ENCODE results near the gene TSBP1.

TSBP1 gene, protein sequence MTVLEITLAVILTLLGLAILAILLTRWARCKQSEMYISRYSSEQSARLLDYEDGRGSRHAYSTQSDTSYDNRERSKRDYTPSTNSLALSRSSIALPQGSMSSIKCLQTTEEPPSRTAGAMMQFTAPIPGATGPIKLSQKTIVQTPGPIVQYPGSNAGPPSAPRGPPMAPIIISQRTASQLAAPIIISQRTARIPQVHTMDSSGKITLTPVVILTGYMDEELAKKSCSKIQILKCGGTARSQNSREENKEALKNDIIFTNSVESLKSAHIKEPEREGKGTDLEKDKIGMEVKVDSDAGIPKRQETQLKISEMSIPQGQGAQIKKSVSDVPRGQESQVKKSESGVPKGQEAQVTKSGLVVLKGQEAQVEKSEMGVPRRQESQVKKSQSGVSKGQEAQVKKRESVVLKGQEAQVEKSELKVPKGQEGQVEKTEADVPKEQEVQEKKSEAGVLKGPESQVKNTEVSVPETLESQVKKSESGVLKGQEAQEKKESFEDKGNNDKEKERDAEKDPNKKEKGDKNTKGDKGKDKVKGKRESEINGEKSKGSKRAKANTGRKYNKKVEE

DNA sequence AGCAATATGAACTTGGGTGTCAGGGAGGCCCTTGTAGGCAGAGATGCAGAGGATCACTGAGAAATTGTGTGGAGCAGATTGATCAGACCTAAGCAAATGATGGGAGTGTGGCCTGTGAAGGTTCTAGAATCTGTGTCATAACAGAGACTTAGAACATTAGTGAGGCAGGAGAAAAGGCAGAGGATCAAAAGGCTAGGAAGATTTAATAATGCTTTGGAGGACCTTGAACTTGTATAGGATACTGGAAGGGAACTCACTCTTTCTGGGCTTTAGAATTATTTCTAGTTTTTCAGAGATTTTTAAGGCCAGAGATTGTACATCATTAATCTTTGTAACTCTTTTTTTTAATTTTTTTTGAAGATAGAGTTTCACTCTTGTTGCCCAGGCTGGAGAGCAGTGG lies at the start of gene TSBP1:
Gene TSBP1, minus strand, starts transcription at position 101 of the 400 bp plus-strand sequence. CDS start 197 bp downstream, outside the sequence.
- DNase-seq (ENCODE audit: extremely low read depth in 1 of 2, low read depth in 1 of 2), result no peak

DNA sequence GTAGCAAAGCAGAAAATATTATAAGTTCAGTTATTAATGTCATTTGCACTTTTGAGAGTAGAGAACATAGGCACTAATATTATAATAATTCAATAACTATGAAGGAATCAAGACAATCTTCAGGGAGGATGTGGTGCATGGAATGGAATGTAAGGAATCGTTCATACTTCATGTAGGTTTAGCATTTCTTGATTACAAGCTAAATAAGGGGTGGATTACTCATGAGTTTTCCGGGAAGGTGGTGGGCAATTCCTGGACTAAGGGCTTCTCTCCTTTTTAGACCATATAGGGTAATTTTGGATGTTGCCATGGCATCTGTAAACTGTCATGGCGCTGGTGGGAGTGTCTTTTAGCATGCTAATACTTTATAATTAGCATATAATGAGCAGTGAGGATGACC lies 44.3 kb upstream of the TSBP1 start:
- DNase-seq (ENCODE audit: extremely low read depth in 1 of 2, low read depth in 1 of 2), result no peak

DNA sequence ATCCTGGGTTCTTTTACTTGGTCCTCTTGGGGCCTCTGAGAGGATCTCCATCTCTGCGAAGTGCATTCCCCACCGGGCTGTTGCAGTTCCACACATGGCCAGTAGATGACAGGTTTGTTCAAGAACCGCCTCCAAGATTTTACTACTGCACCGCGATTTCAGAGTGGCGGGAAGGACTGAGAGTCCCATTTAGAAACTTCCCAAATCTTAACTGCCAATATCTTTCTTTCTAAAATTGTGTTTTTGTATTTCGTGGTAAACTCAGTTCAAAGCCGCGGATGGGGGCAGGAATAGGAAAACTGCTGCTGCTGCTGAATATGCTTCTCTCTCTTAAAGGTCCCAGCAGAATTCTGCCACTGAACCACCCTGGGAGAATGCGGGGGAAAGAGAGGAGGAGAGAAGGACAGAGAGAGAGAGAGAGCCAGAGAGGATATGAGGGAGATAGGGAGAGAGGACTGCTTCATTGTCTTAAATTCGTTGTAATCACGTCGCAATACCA lies 43.9 kb upstream of the TSBP1 start:
- peak; percentile 44 to 63 for DNase-seq (ENCODE audit: extremely low read depth in 1 of 2, low read depth in 1 of 2)

DNA sequence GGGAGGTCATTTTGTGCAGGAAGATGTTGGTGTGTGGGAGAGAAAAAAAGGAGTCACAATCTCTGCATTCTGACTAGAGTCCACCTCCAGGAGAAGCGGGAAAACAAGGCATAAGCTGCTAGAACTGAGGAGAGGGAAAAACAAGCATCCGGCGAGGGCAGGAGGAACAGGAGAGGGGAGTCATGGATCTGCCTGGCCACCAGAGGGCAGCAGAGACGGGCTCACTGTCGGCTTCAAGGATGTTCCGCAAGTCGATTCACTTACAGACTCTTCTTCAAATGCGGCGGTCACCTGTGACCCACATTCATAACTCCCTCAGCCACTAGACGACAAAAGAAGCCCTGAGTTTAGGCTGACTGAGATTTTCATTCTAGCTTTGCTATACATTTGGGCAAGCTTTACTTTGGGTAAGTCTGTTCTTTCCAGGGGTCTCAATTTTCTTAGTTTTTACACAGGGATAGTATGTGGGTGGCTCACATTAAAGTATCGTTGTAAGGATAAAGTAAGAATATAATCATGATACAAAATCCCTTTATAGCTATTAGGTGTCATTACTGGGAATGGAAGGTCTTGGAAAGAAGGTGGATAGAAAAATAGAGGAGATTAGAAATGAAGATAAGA lies 41.8 kb upstream of the TSBP1 start:
- peak; percentile 69 to 83 for DNase-seq (ENCODE audit: extremely low read depth in 1 of 2, low read depth in 1 of 2)

DNA sequence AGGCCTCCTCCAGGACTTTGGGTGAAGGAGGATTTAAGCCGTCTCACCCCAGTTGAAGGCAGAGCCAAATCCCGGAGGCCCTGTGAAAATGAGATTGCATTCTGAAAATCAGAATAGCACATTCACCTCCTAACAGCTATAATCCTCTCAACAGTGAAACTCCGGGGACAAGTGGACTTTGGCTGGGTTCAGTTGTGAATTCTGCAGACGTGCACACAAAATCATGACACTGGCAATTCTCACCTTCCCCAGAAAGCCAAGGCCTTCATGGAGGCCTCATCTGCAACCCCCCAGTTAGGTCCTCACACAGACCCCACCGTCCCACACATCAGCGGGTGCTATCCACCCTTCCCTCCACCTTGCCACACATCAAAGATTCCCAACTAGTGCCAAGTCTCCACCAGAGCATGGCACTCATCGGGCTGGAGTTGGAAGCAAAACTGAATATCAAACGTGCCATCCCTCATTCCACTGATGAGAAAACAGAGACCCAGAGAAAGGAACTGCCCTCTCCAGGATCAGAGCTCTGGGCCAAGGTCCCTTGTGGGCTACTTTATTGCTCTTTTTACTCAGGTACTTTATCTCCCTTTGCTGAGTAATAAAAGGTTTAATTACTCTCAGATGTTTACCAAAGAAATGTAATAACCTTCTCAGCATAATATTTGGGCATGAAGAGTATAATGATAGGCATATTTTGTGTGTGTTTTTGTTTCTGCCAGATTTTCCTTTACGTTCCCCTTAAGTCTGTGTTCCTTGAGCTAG lies 40.0 kb upstream of the TSBP1 start:
- no peak for DNase-seq (ENCODE audit: extremely low read depth in 1 of 2, low read depth in 1 of 2)

DNA sequence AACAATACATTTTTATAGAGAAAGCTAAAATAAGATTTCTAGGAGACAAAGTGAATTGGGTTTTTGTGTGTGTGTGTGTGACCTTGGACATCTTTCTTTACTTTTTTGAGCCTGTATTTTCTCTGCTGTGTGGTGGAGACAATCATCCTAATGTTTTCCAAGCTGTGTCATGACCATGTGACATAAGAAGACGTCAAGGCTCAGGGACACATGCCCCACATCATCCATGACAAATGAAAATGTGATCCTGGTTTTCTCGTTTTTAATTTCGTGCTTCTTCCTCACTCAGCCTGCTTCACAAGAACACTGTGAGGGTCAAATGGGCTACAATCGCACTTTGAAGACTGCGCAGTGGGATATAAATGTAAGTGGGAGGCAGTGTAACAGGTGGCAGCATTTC lies 39.2 kb upstream of the TSBP1 start:
- DNase-seq (ENCODE audit: extremely low read depth in 1 of 2, low read depth in 1 of 2), result no peak

DNA sequence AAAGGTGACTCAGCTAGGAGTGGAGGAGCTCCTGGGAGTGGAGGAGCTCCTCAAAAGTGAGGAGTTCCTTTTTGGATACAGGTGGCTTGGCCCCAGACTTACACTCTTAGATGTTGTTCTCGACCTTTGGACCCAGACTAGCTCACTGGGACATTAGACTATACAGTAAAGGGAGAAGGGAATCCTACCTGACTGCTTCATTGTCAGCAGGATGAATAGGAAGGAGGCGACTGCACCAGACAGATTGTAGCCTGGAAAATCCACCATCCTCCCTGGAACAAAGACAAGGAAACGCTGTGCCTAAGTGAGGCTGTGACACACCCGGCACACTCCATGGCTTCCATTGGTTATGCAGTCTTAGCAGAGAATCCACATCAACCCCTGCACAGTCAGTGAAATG lies 35.2 kb upstream of the TSBP1 start, which contains the start of gene BTNL2:
Gene BTNL2, minus strand, starts transcription at position 325 of the 400 bp plus-strand sequence. Its CDS starts 58 bp downstream, at position 267.
- DNase-seq (ENCODE audit: extremely low read depth in 1 of 2, low read depth in 1 of 2), result no peak

DNA sequence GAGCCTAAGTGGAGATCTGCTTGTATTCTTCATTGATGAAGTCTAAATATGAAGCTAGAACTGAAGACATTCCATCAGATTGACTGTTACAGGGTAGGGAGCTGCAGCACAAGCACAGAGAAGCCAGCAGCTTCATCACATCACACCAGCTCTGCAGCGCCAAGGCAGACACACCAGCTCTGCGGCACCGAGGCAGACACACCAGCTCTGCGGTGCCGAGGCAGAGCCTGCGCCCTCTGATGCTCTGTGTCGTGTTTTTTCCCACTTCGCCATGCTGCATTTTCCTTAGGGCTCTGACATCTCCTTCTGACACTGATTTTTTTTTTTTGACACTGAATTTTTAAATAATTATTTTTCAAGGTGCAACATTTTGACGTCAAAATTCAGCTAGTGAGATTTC lies 34.5 kb upstream of the TSBP1 start:
- DNase-seq (ENCODE audit: extremely low read depth in 1 of 2, low read depth in 1 of 2), result no peak

DNA sequence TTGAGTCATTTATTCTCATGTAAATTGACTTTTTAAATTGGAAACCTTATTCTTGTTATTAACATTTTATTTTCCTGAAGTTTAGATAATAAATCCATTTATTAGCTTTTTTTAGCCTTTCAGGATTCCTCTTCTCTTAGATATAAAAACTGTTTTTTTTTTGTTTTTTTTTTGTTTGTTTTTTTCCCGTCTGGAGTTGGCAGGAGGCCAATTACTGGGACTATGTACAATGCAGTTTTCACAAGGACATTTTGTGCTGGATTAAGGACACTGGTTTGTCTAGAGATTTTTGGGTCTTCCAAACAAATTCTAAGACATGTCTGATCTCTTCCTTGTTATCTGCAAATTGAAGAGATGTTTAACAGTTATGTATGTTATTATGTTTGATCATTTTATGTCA lies 34.0 kb upstream of the TSBP1 start:
- no peak for DNase-seq (ENCODE audit: extremely low read depth in 1 of 2, low read depth in 1 of 2)

DNA sequence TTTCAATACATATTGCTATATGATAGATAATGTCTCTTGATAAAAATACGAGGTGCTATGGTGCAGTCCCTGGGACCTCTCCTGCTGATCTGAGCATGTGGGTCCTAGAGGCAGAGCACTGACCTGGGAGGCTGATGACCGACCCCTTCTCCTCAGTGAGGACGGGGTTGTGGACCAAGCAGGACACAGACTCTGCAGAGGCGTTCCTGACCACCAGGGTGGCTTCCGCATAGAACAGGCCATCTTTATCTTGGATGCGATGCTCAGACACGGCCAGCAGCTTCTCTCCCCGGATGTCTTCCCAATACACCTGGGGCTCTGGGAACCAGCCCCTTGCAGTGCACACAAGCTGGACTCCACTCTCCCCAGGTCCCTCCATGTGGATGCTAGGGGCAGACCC lies 31.1 kb upstream of the TSBP1 start:
- no peak for DNase-seq (ENCODE audit: extremely low read depth in 1 of 2, low read depth in 1 of 2)

DNA sequence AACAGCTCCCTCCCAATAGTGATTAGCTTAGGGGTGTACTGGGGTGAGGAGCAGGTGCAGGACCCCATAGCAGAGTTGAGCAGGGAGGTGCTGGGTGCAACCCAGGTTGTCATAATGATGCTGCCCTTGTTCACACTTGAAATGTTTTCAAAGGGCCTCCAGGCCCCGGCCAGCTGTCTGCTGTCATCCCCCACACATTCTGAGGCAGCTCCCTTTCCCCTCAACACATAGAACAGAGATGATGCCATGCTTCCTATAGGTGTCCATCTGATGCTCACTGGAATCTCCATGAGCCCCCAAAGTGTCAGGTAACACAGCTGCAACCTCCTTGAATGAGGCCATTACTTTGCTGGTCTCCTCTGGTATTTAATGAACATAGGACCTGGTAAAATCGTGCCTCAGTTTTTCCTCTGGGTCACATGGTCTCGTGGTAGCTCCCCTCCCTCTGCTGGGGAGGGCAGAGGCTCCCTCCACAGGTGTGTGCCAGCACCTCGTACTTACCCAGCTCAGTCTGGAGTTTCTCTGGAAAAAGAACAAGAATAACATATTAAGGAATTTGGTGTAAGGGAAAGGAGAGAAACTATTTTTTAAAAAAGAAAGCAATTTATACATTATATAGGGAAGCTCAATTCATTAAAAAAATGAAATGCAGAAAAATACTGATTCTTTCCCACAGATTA lies 29.7 kb upstream of the TSBP1 start:
- no peak for DNase-seq (ENCODE audit: extremely low read depth in 1 of 2, low read depth in 1 of 2)

DNA sequence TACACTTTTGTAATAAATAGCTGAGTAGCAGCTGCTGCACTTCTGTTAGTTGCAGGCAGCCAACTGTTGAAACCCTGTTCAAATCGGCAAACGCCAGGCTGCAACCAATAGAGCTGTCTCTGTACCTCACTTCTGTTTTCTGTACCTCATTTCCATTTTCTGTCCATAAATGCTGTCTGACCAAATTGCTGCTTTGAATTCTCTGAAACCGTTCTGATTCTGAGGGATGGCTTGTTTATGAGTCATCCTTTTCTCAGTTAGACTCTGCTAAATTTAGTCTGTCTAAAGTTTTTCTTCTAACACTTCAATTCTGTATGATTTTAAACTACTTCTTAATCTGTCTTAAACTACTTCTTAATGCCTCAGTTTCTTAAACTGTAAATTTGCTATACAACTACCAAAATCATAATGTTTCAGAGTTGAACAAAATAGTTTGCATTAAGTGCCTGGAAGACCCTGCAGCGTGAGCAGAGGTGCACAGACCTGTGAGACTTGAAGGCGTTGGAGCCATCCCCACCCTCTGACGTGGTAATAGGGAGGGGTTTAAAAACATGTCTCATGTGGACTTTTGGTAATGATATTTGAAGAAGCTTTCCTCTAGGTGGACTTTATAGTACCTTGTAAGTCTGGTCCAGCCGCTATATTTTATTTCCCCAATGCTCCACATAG lies 25.7 kb upstream of the TSBP1 start:
- no peak for DNase-seq (ENCODE audit: extremely low read depth in 1 of 2, low read depth in 1 of 2)

DNA sequence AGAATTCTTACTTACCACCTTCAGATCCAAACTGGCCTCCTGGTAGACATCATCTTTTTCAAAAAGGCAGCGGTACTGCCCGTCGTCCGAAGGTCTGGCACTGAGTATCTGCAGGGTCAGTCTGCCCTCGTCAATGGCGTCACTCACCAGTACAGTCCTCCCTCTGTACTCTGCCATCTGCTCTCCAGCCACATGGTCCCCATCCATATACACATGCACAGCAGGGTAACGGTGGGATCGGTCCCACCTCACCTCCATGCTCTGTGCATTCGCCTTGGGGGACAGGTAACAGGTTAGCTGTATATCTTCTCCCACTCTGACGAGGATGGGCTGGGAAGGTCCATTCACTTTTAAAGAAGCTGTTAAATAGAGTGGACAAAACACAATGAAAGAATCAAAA lies 24.3 kb upstream of the TSBP1 start:
- DNase-seq (ENCODE audit: extremely low read depth in 1 of 2, low read depth in 1 of 2), result no peak

DNA sequence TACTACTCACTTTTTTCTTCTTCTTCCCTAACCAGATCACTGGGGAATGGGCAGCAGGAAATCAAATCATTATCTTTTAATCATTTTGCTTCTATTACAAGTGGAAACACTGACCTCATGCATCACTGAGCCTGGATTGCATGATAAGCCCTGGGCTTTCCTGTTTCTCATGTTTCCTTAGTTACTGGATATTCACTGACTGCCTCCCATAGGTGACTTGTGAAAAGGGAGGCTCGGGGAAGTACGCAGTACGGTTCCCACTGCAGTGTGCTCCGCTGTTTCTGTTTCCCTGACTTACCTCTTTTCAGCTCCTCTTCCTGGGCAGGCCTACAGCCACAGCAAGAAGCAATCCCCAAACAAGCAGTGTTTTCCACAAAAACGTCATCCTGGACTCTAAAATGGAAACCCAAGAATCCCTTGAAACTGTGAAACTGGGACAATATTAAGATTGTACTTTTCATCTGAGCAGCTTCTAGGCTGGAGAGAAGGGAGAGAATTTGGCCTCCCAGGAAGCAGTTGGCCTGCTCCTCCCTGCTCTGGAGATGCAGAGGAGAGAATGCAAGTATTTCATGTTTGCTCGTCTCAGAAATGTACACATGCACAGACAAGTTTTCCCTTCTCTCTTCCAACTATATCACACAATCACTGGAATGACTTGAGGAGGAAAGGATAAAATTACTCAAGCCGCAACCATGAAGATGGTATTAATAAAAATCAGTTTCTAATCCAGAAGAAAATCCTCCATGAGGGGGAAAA lies 22.1 kb upstream of the TSBP1 start:
- no peak for DNase-seq (ENCODE audit: extremely low read depth in 1 of 2, low read depth in 1 of 2)

DNA sequence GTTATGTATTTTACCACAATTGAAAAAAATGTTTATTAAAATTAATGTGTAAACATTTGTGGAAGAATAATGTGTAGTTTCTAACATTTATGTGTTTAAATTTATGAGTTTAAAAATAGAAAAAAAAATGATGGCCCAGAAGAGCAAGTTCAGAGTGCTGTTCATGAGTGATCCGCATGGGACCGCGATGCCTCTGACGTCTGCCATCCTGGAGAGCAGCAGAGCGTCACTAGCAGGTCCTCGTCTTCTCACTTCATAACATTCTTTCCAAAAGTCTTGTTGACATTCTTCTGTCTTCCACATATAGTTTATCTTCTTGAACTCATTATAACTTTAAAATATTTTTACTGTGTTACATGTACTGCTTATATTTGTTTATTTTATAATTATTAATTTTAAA lies 19.8 kb upstream of the TSBP1 start:
- no peak for DNase-seq (ENCODE audit: extremely low read depth in 1 of 2, low read depth in 1 of 2)

DNA sequence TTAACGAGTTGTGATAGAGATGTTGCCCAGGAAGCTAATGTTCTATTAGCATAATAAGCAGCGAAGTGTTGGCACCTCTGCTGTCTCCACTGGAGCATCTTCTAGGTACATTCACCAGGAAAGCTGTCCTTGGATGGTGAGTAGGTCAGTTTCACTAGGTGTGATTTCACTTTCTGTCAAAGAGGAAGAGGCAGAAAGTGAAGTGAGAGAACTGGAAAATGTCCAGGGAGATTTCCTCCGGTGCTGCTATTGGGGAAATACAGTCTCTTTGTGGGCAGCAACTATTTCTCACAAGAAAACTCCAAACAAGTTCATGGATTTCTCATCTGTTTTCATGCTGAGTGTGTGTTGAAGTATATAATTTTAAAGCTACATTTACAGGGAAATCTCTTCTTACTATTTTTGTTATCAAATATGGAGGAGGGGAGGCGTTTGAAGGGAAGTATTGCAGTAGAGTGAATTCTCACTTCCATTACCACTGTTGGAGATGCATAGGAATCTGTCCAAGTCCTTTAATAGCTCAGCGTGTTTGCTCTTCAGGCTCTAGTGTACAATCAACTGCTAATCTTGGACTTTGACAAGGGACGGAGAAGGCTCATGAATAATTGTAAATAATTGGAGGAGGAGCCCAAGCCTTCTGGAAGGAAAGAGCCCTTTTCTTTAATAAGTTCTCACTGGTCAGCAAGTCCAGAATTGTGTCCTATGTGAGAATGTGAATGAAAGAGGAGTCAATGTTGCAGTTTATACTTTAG lies 16.1 kb upstream of the TSBP1 start:
- no peak for DNase-seq (ENCODE audit: extremely low read depth in 1 of 2, low read depth in 1 of 2)

DNA sequence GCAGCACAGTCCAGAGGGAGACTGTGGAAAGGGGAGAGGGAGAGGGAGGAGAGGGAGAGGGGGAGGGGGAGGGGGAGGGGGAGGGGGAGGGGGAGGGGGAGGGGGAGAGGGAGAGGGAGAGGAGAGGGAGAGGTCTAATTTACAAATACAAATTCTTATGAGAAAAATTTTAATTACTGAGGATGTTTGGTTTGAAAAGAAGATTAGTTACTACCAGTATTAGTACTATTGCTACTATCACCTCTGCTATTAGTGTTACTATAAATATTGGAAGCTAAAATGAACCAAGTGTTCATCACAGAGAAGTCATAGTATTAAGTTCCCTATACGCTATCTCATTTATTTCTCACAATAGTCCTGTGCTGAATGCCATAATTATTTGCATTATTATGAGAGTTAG lies 14.3 kb upstream of the TSBP1 start:
- DNase-seq (ENCODE audit: extremely low read depth in 1 of 2, low read depth in 1 of 2), result no peak

DNA sequence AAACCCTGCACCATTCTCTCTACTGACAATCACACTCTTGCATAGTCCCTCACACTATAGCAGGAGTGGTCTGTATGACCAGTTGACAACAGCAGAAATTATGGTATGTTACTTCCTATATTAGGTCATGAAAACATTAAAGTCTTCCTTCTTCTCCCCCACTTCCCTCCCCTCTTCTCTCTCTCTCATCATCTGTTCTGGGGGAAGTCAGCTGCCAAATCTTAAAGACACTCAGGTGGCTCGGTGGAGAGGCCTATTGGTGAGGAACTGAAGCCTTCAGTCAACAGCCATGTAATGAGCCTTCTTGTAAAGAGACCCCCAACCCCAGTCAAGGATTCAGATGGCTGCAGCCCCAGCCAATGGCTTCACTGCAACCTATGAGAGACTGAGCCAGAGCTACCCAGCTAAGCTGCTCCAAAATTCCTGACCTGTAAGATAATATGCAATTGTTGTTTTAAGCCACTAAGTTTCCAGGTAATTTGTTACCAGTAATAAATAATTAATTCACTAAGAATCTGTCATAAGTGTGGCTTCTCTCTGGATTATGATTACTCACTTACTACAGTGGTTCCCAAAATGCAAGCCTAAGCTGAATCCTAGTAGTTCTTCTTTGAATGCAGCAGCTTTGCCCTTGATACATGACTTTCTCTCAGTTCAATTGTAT lies 11.2 kb upstream of the TSBP1 start:
- no peak for DNase-seq (ENCODE audit: extremely low read depth in 1 of 2, low read depth in 1 of 2)
